ENCODE data around the gene SULT2B1.

Gene SULT2B1

DNA sequence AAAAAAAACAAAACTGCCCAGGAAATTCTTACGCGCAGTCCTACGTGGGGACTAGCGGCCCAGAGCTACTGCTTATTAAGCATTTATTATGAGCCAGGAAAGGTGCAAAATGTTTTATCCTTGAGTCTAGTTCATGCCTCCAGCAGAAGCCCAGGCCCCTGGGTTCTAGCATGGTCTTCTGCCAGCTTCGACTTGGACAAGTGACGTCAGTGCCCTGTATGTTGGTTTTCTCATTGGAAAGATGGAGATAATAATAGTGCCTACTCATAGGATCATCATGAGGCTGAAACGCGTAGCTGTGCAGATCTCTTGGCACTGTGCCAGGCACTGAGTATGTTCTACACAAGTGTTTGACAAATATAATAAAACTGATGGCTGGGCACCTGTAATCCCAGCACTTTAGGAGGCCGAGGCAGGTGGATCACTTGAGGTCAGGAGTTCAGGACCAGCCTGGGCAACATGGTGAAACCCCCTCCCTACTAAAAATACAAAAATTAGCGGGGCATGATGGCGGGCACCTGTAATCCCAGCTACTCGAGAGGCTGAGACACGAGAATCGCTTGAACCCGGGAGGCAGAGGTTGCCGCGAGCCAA, 12.4 kb upstream of the SULT2B1 start:
- TF ChIP-seq, protein P1, sequence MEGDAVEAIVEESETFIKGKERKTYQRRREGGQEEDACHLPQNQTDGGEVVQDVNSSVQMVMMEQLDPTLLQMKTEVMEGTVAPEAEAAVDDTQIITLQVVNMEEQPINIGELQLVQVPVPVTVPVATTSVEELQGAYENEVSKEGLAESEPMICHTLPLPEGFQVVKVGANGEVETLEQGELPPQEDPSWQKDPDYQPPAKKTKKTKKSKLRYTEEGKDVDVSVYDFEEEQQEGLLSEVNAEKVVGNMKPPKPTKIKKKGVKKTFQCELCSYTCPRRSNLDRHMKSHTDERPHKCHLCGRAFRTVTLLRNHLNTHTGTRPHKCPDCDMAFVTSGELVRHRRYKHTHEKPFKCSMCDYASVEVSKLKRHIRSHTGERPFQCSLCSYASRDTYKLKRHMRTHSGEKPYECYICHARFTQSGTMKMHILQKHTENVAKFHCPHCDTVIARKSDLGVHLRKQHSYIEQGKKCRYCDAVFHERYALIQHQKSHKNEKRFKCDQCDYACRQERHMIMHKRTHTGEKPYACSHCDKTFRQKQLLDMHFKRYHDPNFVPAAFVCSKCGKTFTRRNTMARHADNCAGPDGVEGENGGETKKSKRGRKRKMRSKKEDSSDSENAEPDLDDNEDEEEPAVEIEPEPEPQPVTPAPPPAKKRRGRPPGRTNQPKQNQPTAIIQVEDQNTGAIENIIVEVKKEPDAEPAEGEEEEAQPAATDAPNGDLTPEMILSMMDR (IDR thresholded peaks at IDR 0.05; ENCODE audit: borderline replicate concordance, control extremely low read depth, extremely low read depth, insufficient read depth, missing control alignments) = no peak
- in situ Hi-C loops (cut with MboI; ENCODE audit: low sequenced_read_pairs, unreplicated experiment) = no loop called here
- DNase-seq (ENCODE audit: low spot score) = no peak

DNA sequence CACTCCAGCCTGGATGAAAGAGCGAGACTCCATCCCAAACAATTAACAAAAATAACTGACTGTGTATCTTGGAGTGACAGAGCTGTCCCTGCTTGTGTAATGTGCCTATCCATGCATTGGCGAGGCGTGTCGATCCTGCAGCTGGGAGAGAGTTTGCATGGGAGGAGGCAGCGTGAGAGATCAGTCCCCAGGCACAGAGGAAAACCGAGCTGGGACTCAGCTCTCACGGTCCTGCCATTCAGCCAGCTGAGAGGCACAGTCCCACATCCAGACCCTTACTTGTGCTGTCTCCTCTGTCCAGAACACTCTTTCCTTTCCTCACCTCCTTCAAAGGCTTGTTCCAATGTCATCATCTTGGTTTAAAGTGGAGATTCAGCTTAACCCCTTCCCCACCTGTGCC, 11.9 kb upstream of the SULT2B1 start:
- in situ Hi-C loops (cut with MboI; ENCODE audit: low sequenced_read_pairs, unreplicated experiment) = no loop called here
- no peak for DNase-seq (ENCODE audit: low spot score)
- TF ChIP-seq, protein P1 (IDR thresholded peaks at IDR 0.05; ENCODE audit: borderline replicate concordance, control extremely low read depth, extremely low read depth, insufficient read depth, missing control alignments) = no peak

DNA sequence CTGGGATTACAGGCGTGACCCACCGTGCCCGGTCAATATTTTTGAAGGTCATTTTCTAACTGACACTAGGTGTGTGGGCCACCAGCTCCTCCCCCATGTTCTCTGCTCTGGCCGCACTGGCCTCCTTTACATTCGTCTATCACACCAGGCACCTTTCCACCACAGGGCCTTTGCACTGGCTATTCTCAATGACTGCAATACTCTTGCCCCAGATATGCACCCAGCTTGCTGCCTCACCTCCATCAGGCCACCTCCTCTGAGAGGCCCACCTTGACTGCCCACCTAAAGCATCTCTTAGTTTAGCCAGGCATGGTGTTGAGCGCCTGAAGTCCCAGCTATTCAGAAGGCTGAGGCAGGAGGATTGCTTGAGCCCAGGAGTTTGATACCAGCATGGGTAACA, 10.2 kb upstream of the SULT2B1 start:
- DNase-seq (ENCODE audit: low spot score) = no peak
- TF ChIP-seq, protein P1 (IDR thresholded peaks at IDR 0.05; ENCODE audit: borderline replicate concordance, control extremely low read depth, extremely low read depth, insufficient read depth, missing control alignments) = no peak
- in situ Hi-C loops (cut with MboI; ENCODE audit: low sequenced_read_pairs, unreplicated experiment) = no loop called here

DNA sequence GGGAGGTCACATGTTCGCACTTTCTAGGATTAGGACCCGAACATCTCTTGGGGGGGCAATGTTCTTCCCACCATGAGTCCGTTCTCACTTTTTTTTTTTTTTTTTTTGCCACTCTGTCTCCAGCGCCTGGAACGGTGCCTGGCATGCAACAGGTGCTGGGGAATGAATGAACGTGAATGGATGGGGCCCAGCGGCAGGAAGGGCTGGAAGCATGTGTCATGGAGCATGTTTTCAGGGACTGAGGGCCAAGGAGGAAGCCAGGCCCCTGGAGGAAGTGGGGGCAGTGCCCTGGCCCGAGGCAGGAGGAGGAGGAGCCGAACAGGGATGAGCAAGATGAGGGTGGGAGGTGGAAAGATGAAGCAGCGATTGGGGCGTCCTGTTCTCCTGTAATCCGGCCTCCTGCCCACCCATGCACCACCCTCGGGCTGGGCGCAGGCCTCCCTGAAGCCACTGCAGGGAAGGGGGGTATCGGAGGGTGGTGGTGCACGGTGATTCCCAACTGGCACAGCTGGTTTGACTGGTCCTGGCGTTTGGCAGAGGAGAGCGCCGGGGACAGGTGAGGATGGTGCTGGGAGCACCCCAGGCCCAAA, 8.8 kb upstream of the SULT2B1 start:
- DNase-seq (ENCODE audit: low spot score) = no peak
- in situ Hi-C loops (cut with MboI; ENCODE audit: low sequenced_read_pairs, unreplicated experiment) = no loop called here

DNA sequence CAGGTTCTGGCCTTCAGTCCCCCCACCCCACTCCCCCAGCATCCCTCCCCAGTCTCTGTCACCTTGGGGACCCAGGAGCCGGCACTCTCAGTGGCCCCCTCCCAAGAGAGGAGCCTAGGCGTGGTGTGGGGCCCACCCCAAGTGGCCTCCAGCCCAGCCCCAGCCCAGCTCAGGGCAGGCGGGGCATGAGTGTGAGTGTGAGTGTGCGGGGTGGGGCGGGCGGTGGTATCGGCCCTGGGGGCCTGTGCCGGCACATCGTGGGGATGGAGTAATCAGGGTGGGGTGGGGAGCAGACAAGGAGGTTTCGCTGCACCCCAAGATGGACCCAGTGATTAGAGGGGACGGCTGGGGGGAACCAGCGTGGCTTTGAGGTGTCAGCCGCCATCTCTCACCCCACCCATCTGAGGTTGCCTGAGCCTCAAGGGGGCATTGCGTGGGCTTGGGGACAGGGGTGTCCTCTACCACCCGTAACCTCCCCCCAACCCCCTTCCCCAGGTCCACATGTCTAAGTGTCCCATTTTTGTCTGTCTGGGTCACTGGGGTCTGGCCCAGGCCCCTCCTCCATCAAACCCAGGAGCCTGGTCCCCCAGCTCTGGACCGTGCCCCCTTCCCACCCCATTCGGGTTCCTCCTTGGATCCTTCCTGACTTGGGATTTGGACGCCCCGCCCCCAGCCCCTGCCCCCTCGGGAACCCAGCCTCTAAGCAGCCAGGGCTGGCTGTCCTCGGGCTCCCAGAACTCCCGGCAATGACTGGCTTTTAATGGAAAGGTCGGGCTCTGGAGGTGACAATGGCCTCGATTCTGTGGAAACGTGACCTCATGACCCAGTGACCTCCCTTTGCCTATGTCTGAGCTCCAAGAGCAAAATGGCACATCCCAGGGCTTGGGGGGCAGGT, 6.9 kb upstream of the SULT2B1 start:
- TF ChIP-seq, protein P1 (IDR thresholded peaks at IDR 0.05; ENCODE audit: borderline replicate concordance, control extremely low read depth, extremely low read depth, insufficient read depth, missing control alignments) = no peak
- DNase-seq (ENCODE audit: low spot score) = no peak
- in situ Hi-C loops (cut with MboI; ENCODE audit: low sequenced_read_pairs, unreplicated experiment) = no loop called here

More for the DNA sequence above, 8.8 kb upstream of the SULT2B1 start:
- TF ChIP-seq, protein P1 (IDR thresholded peaks at IDR 0.05; ENCODE audit: borderline replicate concordance, control extremely low read depth, extremely low read depth, insufficient read depth, missing control alignments) = no peak

DNA sequence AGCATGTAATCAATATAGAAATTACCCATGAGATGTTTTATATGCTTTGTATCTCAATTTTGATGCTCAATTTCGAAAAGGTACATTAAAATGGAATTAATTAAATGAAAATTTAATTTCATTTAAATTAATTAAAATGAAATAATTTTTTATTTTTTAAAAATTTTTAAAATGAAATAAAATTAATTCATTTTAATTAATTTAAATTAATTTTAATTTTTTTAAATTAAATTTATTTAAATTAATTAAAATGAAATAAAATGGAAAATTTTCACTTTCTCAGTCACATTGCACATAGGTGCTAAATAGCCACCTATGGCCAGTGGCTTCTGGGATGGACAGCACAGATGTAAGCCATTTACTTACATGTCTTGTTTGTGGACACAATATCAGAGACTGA, 4.2 kb upstream of the SULT2B1 start:
- no peak for DNase-seq (ENCODE audit: low spot score)
- TF ChIP-seq, protein P1 (IDR thresholded peaks at IDR 0.05; ENCODE audit: borderline replicate concordance, control extremely low read depth, extremely low read depth, insufficient read depth, missing control alignments) = no peak
- in situ Hi-C loops (cut with MboI; ENCODE audit: low sequenced_read_pairs, unreplicated experiment) = no loop called here
